Measurements from ENCODE around the gene RAB17.

The RAB17 gene

DNA sequence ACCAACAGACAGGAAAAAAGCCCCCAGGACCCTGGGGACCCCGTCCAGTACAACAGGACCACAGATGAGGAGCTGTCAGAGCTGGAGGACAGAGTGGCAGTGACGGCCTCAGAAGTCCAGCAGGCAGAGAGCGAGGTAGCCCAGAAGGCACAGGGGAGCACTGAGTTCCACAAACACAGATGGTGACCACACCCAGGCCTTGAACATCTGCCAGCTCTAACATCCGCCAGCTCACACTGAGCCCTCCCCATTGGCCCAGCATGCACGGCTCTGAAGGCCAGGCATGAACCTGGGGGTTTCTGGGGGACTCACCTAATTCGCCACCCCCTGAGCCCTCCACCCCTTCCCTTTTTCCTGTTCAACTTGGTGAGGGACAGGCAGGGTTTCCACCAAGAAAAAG lies 49.7 kb downstream of the RAB17 start:
- intact Hi-C loops (cut with DNase I; ENCODE audit: low total_unique reads), result no loop called here
- no peaks in the 10 kb centered on the region for H3K9me3 ChIP-seq
- H3K27me3 ChIP-seq, result peaks cover 0 to 23% of the 10 kb centered on the region in 2 donors
- no peaks in the 10 kb centered on the region for H3K4me1 ChIP-seq
- no peak overlapping the region for H3K27ac ChIP-seq
- no peak overlapping the region for H3K4me3 ChIP-seq
- TF ChIP-seq, protein P1, sequence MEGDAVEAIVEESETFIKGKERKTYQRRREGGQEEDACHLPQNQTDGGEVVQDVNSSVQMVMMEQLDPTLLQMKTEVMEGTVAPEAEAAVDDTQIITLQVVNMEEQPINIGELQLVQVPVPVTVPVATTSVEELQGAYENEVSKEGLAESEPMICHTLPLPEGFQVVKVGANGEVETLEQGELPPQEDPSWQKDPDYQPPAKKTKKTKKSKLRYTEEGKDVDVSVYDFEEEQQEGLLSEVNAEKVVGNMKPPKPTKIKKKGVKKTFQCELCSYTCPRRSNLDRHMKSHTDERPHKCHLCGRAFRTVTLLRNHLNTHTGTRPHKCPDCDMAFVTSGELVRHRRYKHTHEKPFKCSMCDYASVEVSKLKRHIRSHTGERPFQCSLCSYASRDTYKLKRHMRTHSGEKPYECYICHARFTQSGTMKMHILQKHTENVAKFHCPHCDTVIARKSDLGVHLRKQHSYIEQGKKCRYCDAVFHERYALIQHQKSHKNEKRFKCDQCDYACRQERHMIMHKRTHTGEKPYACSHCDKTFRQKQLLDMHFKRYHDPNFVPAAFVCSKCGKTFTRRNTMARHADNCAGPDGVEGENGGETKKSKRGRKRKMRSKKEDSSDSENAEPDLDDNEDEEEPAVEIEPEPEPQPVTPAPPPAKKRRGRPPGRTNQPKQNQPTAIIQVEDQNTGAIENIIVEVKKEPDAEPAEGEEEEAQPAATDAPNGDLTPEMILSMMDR (IDR thresholded peaks at IDR 0.05), result no peak
- peak; percentile 65 to 67 for DNase-seq
- peaks cover 0 to 34% (median 0%) of the 10 kb centered on the region in 3 donors for H3K36me3 ChIP-seq

DNA sequence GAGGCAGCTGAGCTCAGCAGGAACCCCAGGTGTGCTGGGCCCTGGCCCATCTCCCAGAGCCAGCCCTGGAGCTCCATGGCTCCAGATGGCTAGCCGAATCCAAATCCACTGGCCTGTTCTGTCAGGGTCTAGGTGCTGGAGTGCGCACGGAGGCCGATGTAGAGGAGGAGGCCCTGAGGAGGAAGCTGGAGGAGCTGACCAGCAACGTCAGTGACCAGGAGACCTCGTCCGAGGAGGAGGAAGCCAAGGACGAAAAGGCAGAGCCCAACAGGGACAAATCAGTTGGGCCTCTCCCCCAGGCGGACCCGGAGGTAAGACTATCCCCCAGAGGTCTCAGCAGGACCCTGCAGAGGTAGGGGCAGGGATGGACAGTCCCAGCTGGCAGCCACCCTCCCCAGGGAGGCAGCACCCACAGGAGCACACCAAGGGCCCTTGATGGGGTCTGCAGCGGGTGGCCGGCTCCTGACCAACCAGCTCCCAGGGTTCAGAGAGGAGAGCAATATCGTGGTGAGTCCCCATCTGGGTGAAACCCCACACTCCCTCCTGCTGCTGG lies 50.2 kb downstream of the RAB17 start:
- H3K4me1 ChIP-seq, result no peaks in the 10 kb centered on the region
- peaks cover 0 to 39% (median 0%) of the 10 kb centered on the region in 3 donors for H3K36me3 ChIP-seq
- H3K9me3 ChIP-seq, result no peaks in the 10 kb centered on the region
- intact Hi-C loops (cut with DNase I; ENCODE audit: low total_unique reads), result no loop called here
- H3K27ac ChIP-seq, result no peak overlapping the region
- no peak overlapping the region for H3K4me3 ChIP-seq
- no peak for DNase-seq
- peaks cover 0 to 23% of the 10 kb centered on the region in 2 donors for H3K27me3 ChIP-seq
- TF ChIP-seq, protein P1 (IDR thresholded peaks at IDR 0.05), result no peak

DNA sequence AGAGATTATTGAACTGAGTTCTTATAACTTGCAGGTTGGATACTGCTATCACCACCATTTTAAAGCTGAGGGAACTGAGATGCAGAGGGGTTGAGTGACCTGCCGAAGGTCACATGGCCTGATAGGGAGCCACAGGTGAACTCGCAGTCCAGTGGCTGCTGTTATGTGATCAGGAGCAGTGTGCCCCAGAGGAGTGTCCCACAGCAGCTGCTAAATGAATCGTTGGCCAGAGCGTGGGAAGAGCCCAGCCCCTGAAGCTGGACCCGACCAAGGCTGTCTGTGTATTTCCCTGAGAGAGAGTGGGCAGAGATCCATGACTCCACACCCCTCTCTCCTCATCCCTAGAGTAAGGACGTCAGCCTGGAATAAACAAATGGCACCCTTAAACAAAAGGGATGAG lies 50.9 kb downstream of the RAB17 start:
- Histone ChIP-seq H3K4me1 (no peaks in the 10 kb centered on the region), H3K27me3 (peaks cover 0 to 23% of the 10 kb centered on the region in 2 donors), H3K4me3 (no peak overlapping the region), H3K9me3 (no peaks in the 10 kb centered on the region), H3K36me3 (peaks cover 0 to 46% (median 0%) of the 10 kb centered on the region in 3 donors), H3K27ac (no peak overlapping the region)
- TF ChIP-seq, protein P1 (IDR thresholded peaks at IDR 0.05), result no peak
- no peak for DNase-seq
- intact Hi-C loops (cut with DNase I; ENCODE audit: low total_unique reads), result no loop called here

DNA sequence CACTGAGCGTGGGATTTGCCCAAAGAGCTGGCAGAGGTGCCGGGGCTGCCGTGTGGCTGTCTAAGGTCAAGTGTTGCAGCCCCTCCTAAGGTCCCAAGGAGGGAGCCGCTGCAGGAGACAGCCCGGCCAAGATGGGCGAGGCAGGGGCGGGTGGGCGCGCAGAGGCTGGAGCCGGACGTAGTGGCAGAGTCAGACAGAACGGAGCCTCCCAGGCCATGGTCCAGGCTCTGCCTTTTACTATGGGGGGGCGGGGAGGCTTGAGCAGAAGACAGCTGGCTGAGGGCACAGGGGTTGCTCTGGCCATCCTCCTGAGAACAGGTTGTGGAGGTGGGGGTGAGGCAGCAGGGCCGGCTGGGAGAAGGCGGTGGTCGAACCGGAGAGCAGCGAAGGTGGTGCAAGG lies 51.6 kb downstream of the RAB17 start:
- Histone ChIP-seq H3K27ac (no peak overlapping the region), H3K36me3 (peaks cover 0 to 46% (median 0%) of the 10 kb centered on the region in 3 donors), H3K27me3 (peaks cover 0 to 23% of the 10 kb centered on the region in 2 donors), H3K4me1 (no peaks in the 10 kb centered on the region), H3K9me3 (no peaks in the 10 kb centered on the region), H3K4me3 (no peak overlapping the region)
- TF ChIP-seq, protein P1 (IDR thresholded peaks at IDR 0.05), result no peak
- intact Hi-C loops (cut with DNase I; ENCODE audit: low total_unique reads), result no loop called here
- DNase-seq, result no peak

DNA sequence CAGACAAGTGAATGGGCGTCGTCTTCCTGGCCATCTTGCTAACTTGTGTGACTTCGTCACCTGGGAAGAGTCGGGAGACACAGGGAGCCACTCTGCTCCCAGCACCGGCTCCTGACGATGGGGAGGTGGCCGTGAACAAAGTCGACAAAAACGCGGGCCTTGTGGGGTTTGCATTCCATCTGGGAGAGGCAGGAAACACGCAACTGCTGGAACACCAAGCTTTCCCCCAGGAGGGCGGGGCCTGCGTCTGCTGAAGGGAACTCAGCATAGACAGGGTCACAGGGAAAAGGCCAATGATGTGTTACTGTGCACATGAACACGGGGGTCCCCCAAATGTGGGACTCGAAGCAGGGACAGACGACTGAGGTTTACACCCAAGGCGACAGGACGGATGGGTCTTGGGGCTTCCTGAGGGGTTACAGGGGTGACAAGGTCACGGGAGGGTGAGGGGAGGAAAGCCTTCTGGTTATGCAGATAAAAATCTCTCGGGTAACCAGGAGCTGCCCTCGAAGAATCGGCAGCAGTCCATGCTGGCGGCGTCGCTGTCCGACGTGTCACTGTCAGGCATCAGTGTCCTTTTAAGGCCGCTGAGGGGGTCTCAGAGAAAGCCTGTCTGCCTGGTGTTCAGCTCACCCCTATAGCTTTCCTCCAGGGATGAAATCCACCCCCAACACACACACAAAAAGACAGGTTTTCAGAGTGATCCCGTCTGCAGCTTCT lies 52.4 kb downstream of the RAB17 start:
- Histone ChIP-seq H3K36me3 (peaks cover 0 to 46% (median 0%) of the 10 kb centered on the region in 3 donors), H3K4me1 (no peaks in the 10 kb centered on the region), H3K4me3 (no peak overlapping the region), H3K27me3 (peaks cover 0 to 23% of the 10 kb centered on the region in 2 donors), H3K27ac (no peak overlapping the region), H3K9me3 (no peaks in the 10 kb centered on the region)
- DNase-seq, result no peak
- TF ChIP-seq, protein P1 (IDR thresholded peaks at IDR 0.05), result no peak
- intact Hi-C loops (cut with DNase I; ENCODE audit: low total_unique reads), result no loop called here

Data from tibial artery (tissue), 4 donors.